IPS-15b (cell line): ENCODE data around the gene EPAS1.

Source experiments
- H3K27me3 ChIP-seq: one replicate; pipeline ENCODE4 v1.6.1; 2013; ENCODE audit warnings: low read length; ENCODE audit not compliant: control insufficient read depth, insufficient read depth
- H3K36me3 ChIP-seq: one replicate; pipeline ENCODE4 v1.6.1; 2013; ENCODE audit warnings: low read length; ENCODE audit not compliant: control insufficient read depth, insufficient read depth
- H3K4me1 ChIP-seq: one replicate; pipeline ENCODE4 v1.6.1; 2013; ENCODE audit warnings: mild to moderate bottlenecking, low read length; ENCODE audit not compliant: control insufficient read depth, insufficient read depth
- H3K4me3 ChIP-seq: one replicate; pipeline ENCODE4 v1.5.1; 2013; ENCODE audit warnings: low read depth, low read length
- H3K9ac ChIP-seq: one replicate; pipeline ENCODE4 v1.6.1; 2013; ENCODE audit warnings: low read depth, mild to moderate bottlenecking, low read length
- H3K9me3 ChIP-seq: one replicate; pipeline ENCODE4 v1.6.1; 2013; ENCODE audit warnings: mild to moderate bottlenecking, low read length; ENCODE audit not compliant: control insufficient read depth, insufficient read depth

Gene EPAS1

GRCh38 chr2:46275995-46276394 is 21.2 kb upstream of the EPAS1 start:
- H3K9ac ChIP-seq, result no peak overlapping the region
- no peaks in the 10 kb centered on the region for H3K36me3 ChIP-seq
- H3K4me3 ChIP-seq, result no peak overlapping the region

DNA sequence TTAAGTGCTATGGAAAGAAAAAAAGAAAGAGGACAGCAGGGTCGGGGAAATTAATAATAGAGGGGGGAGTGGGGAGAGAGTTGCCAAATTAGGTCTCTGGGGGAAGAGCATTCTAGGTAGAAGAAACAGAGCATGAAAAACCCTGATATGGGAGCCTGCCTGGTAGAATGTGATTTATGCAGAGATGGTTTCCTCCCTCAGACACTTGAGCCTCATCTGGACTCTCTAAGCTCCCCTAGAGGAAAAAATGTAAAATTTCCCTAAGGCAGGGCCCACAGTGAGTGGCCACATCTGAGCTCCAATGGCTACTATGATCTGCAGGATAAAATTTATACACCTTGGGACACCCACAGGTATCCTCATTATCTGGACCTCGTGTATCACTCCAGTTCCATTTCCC is 20.6 kb upstream of the EPAS1 start:
- Histone ChIP-seq H3K36me3 (no peaks in the 10 kb centered on the region), H3K27me3 (peaks cover 3% of the 10 kb centered on the region), H3K4me3 (no peak overlapping the region), H3K9me3 (no peaks in the 10 kb centered on the region), H3K4me1 (no peaks in the 10 kb centered on the region), H3K9ac (no peak overlapping the region)

More at GRCh38 chr2:46275995-46276394, 21.2 kb upstream of the EPAS1 start:
- H3K4me1 ChIP-seq, result no peaks in the 10 kb centered on the region
- H3K27me3 ChIP-seq, result peaks cover 3% of the 10 kb centered on the region
- H3K9me3 ChIP-seq, result no peaks in the 10 kb centered on the region

GRCh38 chr2:46277431-46278190 is 19.6 kb upstream of the EPAS1 start:
- peaks cover 3% of the 10 kb centered on the region for H3K27me3 ChIP-seq
- H3K4me3 ChIP-seq, result no peak overlapping the region
- no peak overlapping the region for H3K9ac ChIP-seq
- no peaks in the 10 kb centered on the region for H3K4me1 ChIP-seq
- no peaks in the 10 kb centered on the region for H3K36me3 ChIP-seq
- H3K9me3 ChIP-seq, result no peaks in the 10 kb centered on the region

- no peaks in the 10 kb centered on the region for H3K4me1 ChIP-seq
Measured at GRCh38 chr2:46278952-46279351, 18.3 kb upstream of the EPAS1 start.

GRCh38 chr2:46281939-46282338 is 15.3 kb upstream of the EPAS1 start:
- H3K4me3 ChIP-seq, result no peak overlapping the region
- no peaks in the 10 kb centered on the region for H3K36me3 ChIP-seq
- no peak overlapping the region for H3K9ac ChIP-seq
- peaks cover 3% of the 10 kb centered on the region for H3K27me3 ChIP-seq
- no peaks in the 10 kb centered on the region for H3K4me1 ChIP-seq
- H3K9me3 ChIP-seq, result no peaks in the 10 kb centered on the region

More at GRCh38 chr2:46278952-46279351, 18.3 kb upstream of the EPAS1 start:
- Histone ChIP-seq H3K4me3 (no peak overlapping the region), H3K9me3 (no peaks in the 10 kb centered on the region), H3K36me3 (no peaks in the 10 kb centered on the region), H3K9ac (no peak overlapping the region), H3K27me3 (peaks cover 3% of the 10 kb centered on the region)

DNA sequence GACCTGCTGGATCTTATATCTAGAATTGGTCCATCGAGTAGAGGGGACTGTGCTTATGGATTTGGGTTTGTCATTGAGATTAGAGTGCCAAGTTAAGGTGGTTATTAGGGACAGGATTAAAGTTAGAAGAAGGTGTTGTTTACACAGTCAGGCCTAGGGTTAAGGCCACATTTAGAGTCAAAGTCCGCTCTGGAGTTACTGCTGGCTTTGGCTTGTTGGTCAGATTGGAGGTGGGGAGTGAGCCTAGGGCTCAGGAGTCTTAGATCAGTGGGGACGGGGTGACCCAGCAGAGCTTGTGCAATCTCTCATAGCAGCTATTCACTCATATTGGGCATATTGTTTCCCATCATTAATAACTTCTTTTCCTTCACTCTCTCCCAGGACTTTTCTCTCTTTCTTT is 13.5 kb upstream of the EPAS1 start:
- Histone ChIP-seq H3K4me1 (no peaks in the 10 kb centered on the region), H3K9me3 (no peaks in the 10 kb centered on the region), H3K4me3 (no peak overlapping the region), H3K36me3 (no peaks in the 10 kb centered on the region), H3K9ac (no peak overlapping the region), H3K27me3 (no peaks in the 10 kb centered on the region)

DNA sequence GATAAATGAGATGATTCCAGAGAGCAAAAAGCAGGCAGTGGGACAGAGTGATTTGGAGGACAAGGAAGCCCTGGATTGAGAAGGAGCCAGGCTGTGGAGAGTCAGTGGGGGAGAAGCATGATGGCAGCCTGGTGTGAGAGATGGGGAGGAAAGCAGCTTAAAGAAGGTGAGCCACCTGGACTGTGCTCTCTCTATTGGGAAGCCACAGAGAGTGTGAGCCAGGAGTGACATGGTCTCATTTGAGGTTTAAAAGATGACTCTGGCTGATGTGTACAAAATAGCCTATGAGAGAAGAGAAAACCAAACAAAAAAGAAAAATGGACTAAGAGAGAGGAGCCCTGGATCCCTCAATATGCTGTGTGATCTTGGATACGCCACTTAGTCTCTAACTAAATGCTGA is 12.9 kb upstream of the EPAS1 start:
- Histone ChIP-seq H3K36me3 (no peaks in the 10 kb centered on the region), H3K4me3 (no peak overlapping the region), H3K4me1 (no peaks in the 10 kb centered on the region), H3K27me3 (no peaks in the 10 kb centered on the region), H3K9ac (no peak overlapping the region), H3K9me3 (no peaks in the 10 kb centered on the region)

- no peak overlapping the region for H3K4me3 ChIP-seq
- no peaks in the 10 kb centered on the region for H3K27me3 ChIP-seq
- H3K9ac ChIP-seq, result no peak overlapping the region
- H3K36me3 ChIP-seq, result no peaks in the 10 kb centered on the region
- no peaks in the 10 kb centered on the region for H3K9me3 ChIP-seq
- H3K4me1 ChIP-seq, result no peaks in the 10 kb centered on the region
Measured at GRCh38 chr2:46284796-46285195, 12.4 kb upstream of the EPAS1 start.

- Histone ChIP-seq H3K4me1 (no peaks in the 10 kb centered on the region), H3K9me3 (no peaks in the 10 kb centered on the region), H3K27me3 (no peaks in the 10 kb centered on the region), H3K36me3 (no peaks in the 10 kb centered on the region), H3K4me3 (no peak overlapping the region), H3K9ac (no peak overlapping the region)
Measured at GRCh38 chr2:46286715-46287114, 10.5 kb upstream of the EPAS1 start.

DNA sequence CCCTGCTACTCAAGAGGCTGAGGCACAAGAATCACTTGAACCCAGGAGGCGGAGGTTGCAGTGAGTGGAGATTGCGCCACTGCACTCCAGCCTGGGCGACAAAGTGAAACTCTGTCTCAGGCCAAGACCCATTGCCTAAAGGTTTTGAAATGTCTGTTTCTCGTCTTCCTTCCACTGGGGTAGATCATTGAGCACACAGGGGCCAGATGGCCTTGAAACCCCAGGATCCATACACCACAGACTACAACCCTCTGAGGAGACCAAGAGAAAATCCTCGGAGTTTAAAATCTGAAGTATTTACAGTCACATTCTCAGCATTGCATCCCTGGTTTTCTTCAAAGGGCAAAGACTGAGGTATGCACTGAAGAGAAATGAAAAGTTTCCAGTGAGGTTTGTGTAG is 7.1 kb upstream of the EPAS1 start:
- H3K9ac ChIP-seq, result no peak overlapping the region
- no peaks in the 10 kb centered on the region for H3K9me3 ChIP-seq
- H3K4me3 ChIP-seq, result no peak overlapping the region
- no peaks in the 10 kb centered on the region for H3K36me3 ChIP-seq
- peaks cover 8% of the 10 kb centered on the region for H3K27me3 ChIP-seq
- H3K4me1 ChIP-seq, result no peaks in the 10 kb centered on the region

GRCh38 chr2:46293466-46293865 is 3.7 kb upstream of the EPAS1 start:
- Histone ChIP-seq H3K9ac (no peak overlapping the region), H3K27me3 (peaks cover 32% of the 10 kb centered on the region), H3K36me3 (no peaks in the 10 kb centered on the region), H3K4me3 (no peak overlapping the region), H3K4me1 (peaks cover 2% of the 10 kb centered on the region), H3K9me3 (no peaks in the 10 kb centered on the region)

- H3K9me3 ChIP-seq, result no peaks in the 10 kb centered on the region
- peaks cover 2% of the 10 kb centered on the region for H3K4me1 ChIP-seq
- peaks cover 40% of the 10 kb centered on the region for H3K27me3 ChIP-seq
- H3K36me3 ChIP-seq, result no peaks in the 10 kb centered on the region
- H3K9ac ChIP-seq, result no peak overlapping the region
- H3K4me3 ChIP-seq, result no peak overlapping the region
Measured at GRCh38 chr2:46294176-46294836, 2.9 kb upstream of the EPAS1 start.
